Stimulated activated naive CD8-positive, alpha-beta T cell treated with anti-CD3 and anti-CD28 coated beads, Interleukin-15, Interleukin-2, amounts not matched to agents 100 U/mL and 50 U/mL, for 24 hours (primary cell): ENCODE data around the gene CTNNA2.

ENCODE experiments used
- ATAC-seq: fragments of 150-1000 bp; cut with Tn5 transposase; one replicate; pipeline ENCODE4 v1.10.0; 2021
- DNase-seq: peaks from one replicate; pipeline ENCODE4 v3.0.0; 2021

CTNNA2 gene

GRCh38 chr2:80292474-80292873 lies 779.6 kb downstream of the CTNNA2 start:
- DNase-seq (no peak), ATAC-seq (no peak)

- ATAC-seq (no peak), DNase-seq (no peak)
These were observed 780.2 kb downstream of the CTNNA2 start for GRCh38 chr2:80293039-80293438.

- no peak for ATAC-seq
- DNase-seq = no peak
These were observed 786.1 kb downstream of the CTNNA2 start for GRCh38 chr2:80298954-80299353.

GRCh38 chr2:80299661-80300060 lies 786.8 kb downstream of the CTNNA2 start:
- ATAC-seq (no peak), DNase-seq (no peak)

- DNase-seq (no peak), ATAC-seq (no peak)
These were observed 787.5 kb downstream of the CTNNA2 start for GRCh38 chr2:80300346-80300745.

GRCh38 chr2:80300954-80301353 lies 788.1 kb downstream of the CTNNA2 start:
- no peak for DNase-seq
- ATAC-seq = no peak

GRCh38 chr2:80302001-80302313 lies 789.1 kb downstream of the CTNNA2 start:
- DNase-seq (no peak), ATAC-seq (no peak)

GRCh38 chr2:80302314-80303005 lies 789.6 kb downstream of the CTNNA2 start:
- DNase-seq = no peak
- no peak for ATAC-seq

GRCh38 chr2:80303006-80303908 lies 790.4 kb downstream of the CTNNA2 start:
- ATAC-seq = no peak
- no peak for DNase-seq

- DNase-seq = no peak
- no peak for ATAC-seq
These were observed 791.3 kb downstream of the CTNNA2 start, which contains the start of gene LRRTM1 for GRCh38 chr2:80303909-80304837. Gene LRRTM1, minus strand, starts transcription at chr2:80304752. Its CDS starts 933 bp downstream, at chr2:80303819.

GRCh38 chr2:80311304-80311703 lies 798.5 kb downstream of the CTNNA2 start:
- DNase-seq (no peak), ATAC-seq (no peak)

GRCh38 chr2:80312282-80312839 lies 799.5 kb downstream of the CTNNA2 start:
- ATAC-seq (no peak), DNase-seq (no peak)

- no peak for ATAC-seq
These were observed 809.6 kb downstream of the CTNNA2 start for GRCh38 chr2:80322311-80322920.

GRCh38 chr2:80322958-80323357 lies 810.1 kb downstream of the CTNNA2 start:
- DNase-seq (no peak), ATAC-seq (no peak)

More at GRCh38 chr2:80322311-80322920, 809.6 kb downstream of the CTNNA2 start:
- no peak for DNase-seq

- ATAC-seq = no peak
- no peak for DNase-seq
These were observed 810.8 kb downstream of the CTNNA2 start for GRCh38 chr2:80323610-80324009.

GRCh38 chr2:80324525-80324924 lies 811.7 kb downstream of the CTNNA2 start:
- ATAC-seq = no peak
- DNase-seq = no peak

GRCh38 chr2:80326214-80326613 lies 813.4 kb downstream of the CTNNA2 start:
- DNase-seq = no peak
- ATAC-seq = no peak

GRCh38 chr2:80326861-80327260 lies 814.0 kb downstream of the CTNNA2 start:
- ATAC-seq (no peak), DNase-seq (no peak)

GRCh38 chr2:80328159-80328571 lies 815.3 kb downstream of the CTNNA2 start:
- ATAC-seq (no peak), DNase-seq (no peak)

- DNase-seq (no peak), ATAC-seq (no peak)
These were observed 816.6 kb downstream of the CTNNA2 start for GRCh38 chr2:80329491-80329890.
